Vagina (tissue), 2 donors: Measurements from ENCODE around the gene PCNX2. TPM values are rescaled to one million over a fixed set of nuclear protein-coding genes. Genes with fewer than 3 reads are reported as not detected.

Experiments
- DNase-seq, 2 donors: peaks; one replicate each; pipeline ENCODE4 v3.0.0-alpha.2; 2017; ENCODE audit errors: extremely low spot score in 2 of 2
- H3K27ac ChIP-seq: fragments of 200-600 bp; sonication (generic); one replicate; pipeline ENCODE4 v1.5.1; 2019
- H3K27me3 ChIP-seq: fragments of 200-600 bp; sonication (generic); one replicate; pipeline ENCODE4 v1.5.1; 2019
- H3K36me3 ChIP-seq, 2 donors: fragments of 200-600 bp; sonication (generic); one replicate each; pipeline ENCODE4 v1.5.1; 2017 to 2019
- H3K4me1 ChIP-seq: fragments of 200-600 bp; sonication (generic); one replicate; pipeline ENCODE4 v1.5.1; 2019
- H3K4me3 ChIP-seq, 2 donors: fragments of 200-600 bp; sonication (generic); 1 replicate in 1 of 2; 2 replicates in 1 of 2; pipeline ENCODE4 v1.5.1; 2016 to 2019
- H3K9me3 ChIP-seq: fragments of 200-600 bp; sonication (generic); one replicate; pipeline ENCODE4 v1.5.1; 2019
- CTCF ChIP-seq, 3 experiments: fragments of 450-650 bp in 2 of 3; fragments of 200-600 bp in 1 of 3; sonication (generic) in 1 of 3; IDR thresholded peaks; one replicate each; pipeline ENCODE4 v1.5.1; 2017 to 2019; ENCODE audit warnings: antibody characterized with exemption in 3 of 3, mild to moderate bottlenecking in 2 of 3, moderate library complexity in 2 of 3
- POLR2A ChIP-seq, 2 donors: fragments of 450-650 bp; IDR thresholded peaks; one replicate each; pipeline ENCODE4 v1.6.1; 2017; ENCODE audit warnings: antibody characterized with exemption in 2 of 2, mild to moderate bottlenecking in 2 of 2, moderate library complexity in 2 of 2
- POLR2AphosphoS5 ChIP-seq, 2 donors: sonication (generic); formaldehyde crosslinking; IDR thresholded peaks; one replicate each; pipeline ENCODE4 v1.9.0; 2017; ENCODE audit warnings: antibody characterized with exemption in 2 of 2, mild to moderate bottlenecking in 2 of 2, low read depth in 1 of 2; ENCODE audit not compliant: insufficient read depth in 1 of 2
- intact Hi-C: fragments of 100-400 bp; cut with DNase I; formaldehyde crosslinking; loops from one replicate; pipeline ENCODE4 v1.15.1; 2023
- total RNA-seq: library from RNA; depleted of rRNA; stranded (reverse); fragments of >200 nt; gene quantifications from one replicate; pipeline ENCODE4 v1.2.3, GENCODE V29; 2016

PCNX2 gene
- total RNA-seq, 1 donor from 2014 or later: 29.2 TPM

- Histone ChIP-seq H3K27me3 (no peaks in the 10 kb centered on the region), H3K4me3 (no peak overlapping the region), H3K4me1 (no peaks in the 10 kb centered on the region), H3K27ac (no peak overlapping the region), H3K9me3 (no peaks in the 10 kb centered on the region), H3K36me3 (no peaks in the 10 kb centered on the region)
- no peak for DNase-seq
- TF ChIP-seq POLR2A (IDR thresholded peaks at IDR 0.05) (no peak), CTCF (IDR thresholded peaks at IDR 0.05) (no peak), POLR2AphosphoS5 (IDR thresholded peaks at IDR 0.05; ENCODE audit: insufficient read depth in 1 of 2, low read depth in 1 of 2) (no peak)
- intact Hi-C loops: no loop called here
These were observed 239.5 kb downstream of the PCNX2 start for GRCh38 chr1:233055879-233056641.

GRCh38 chr1:233045588-233045987, 249.9 kb downstream of the PCNX2 start:
- no peak overlapping the region for H3K27ac ChIP-seq
- DNase-seq: no peak
- H3K27me3 ChIP-seq: no peaks in the 10 kb centered on the region
- no peaks in the 10 kb centered on the region for H3K9me3 ChIP-seq
- no peak for TF ChIP-seq POLR2A (IDR thresholded peaks at IDR 0.05)
- TF ChIP-seq CTCF (IDR thresholded peaks at IDR 0.05): no peak
- TF ChIP-seq POLR2AphosphoS5 (IDR thresholded peaks at IDR 0.05; ENCODE audit: insufficient read depth in 1 of 2, low read depth in 1 of 2): no peak
- H3K36me3 ChIP-seq: no peaks in the 10 kb centered on the region
- no peaks in the 10 kb centered on the region for H3K4me1 ChIP-seq
- intact Hi-C loops: no loop called here
- no peak overlapping the region for H3K4me3 ChIP-seq

- H3K4me1 ChIP-seq: no peaks in the 10 kb centered on the region
- H3K9me3 ChIP-seq: no peaks in the 10 kb centered on the region
- no peak overlapping the region for H3K27ac ChIP-seq
- no peaks in the 10 kb centered on the region for H3K36me3 ChIP-seq
- no peaks in the 10 kb centered on the region for H3K27me3 ChIP-seq
- DNase-seq: no peak
- H3K4me3 ChIP-seq: no peak overlapping the region
- TF ChIP-seq POLR2A (IDR thresholded peaks at IDR 0.05) (no peak), POLR2AphosphoS5 (IDR thresholded peaks at IDR 0.05; ENCODE audit: insufficient read depth in 1 of 2, low read depth in 1 of 2) (no peak), CTCF (IDR thresholded peaks at IDR 0.05) (no peak)
- intact Hi-C loops: no loop called here
These were observed 252.7 kb downstream of the PCNX2 start for GRCh38 chr1:233042834-233043233.

GRCh38 chr1:233040494-233040893, 255.0 kb downstream of the PCNX2 start:
- H3K9me3 ChIP-seq: no peaks in the 10 kb centered on the region
- TF ChIP-seq POLR2A (IDR thresholded peaks at IDR 0.05) (no peak), POLR2AphosphoS5 (IDR thresholded peaks at IDR 0.05; ENCODE audit: insufficient read depth in 1 of 2, low read depth in 1 of 2) (no peak), CTCF (IDR thresholded peaks at IDR 0.05) (no peak)
- intact Hi-C loops: no loop called here

GRCh38 chr1:233038581-233038980, 256.9 kb downstream of the PCNX2 start:
- Histone ChIP-seq H3K9me3 (no peaks in the 10 kb centered on the region), H3K27me3 (no peaks in the 10 kb centered on the region), H3K36me3 (no peaks in the 10 kb centered on the region), H3K4me3 (no peak overlapping the region), H3K27ac (no peak overlapping the region), H3K4me1 (peaks cover 5% of the 10 kb centered on the region)
- intact Hi-C loops: no loop called here
- TF ChIP-seq POLR2A (IDR thresholded peaks at IDR 0.05) (no peak), CTCF (IDR thresholded peaks at IDR 0.05) (no peak), POLR2AphosphoS5 (IDR thresholded peaks at IDR 0.05; ENCODE audit: insufficient read depth in 1 of 2, low read depth in 1 of 2) (no peak)
- DNase-seq: no peak

More at GRCh38 chr1:233040494-233040893, 255.0 kb downstream of the PCNX2 start:
- DNase-seq: no peak
- no peaks in the 10 kb centered on the region for H3K36me3 ChIP-seq
- H3K4me3 ChIP-seq: no peak overlapping the region
- H3K27ac ChIP-seq: no peak overlapping the region
- no peaks in the 10 kb centered on the region for H3K27me3 ChIP-seq
- no peaks in the 10 kb centered on the region for H3K4me1 ChIP-seq
